ENCODE measurements around the gene IL25. TPM values are rescaled to one million over a fixed set of nuclear protein-coding genes. Genes with fewer than 3 reads are reported as not detected.
"Not testable (repeated sequence)": the region's sequence is repeated elsewhere in the genome, so short reads cannot be mapped to it uniquely, and the experiment has no call there.

The IL25 gene

DNA sequence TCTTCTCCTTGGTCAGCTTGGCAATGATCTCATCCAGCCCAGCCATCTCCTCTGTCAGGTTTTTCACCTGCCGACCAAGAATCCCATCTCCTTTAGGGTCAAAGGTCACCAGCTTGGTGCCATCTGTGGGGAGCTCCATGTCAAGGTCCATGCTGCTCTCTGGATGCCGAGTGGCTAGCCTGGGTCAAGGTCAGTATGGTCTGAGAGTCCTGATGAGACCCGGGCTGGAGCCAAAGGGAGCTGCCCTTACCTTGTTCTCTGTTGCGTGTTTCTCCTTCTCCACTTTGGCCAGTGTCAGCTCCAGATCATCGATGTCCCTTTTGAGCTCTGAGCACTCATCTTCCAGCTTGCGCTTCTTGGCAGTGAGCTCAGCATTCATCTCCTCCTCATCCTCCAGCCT is 51.0 kb downstream of the IL25 start:
- Histone ChIP-seq H3K9me3 (ENCODE audit: control insufficient read depth, low read length) (peaks cover 3% of the 10 kb centered on the region), H3K4me2 (ENCODE audit: low read length, poor library complexity, severe bottlenecking) (no peak overlapping the region), H2BK15ac (ENCODE audit: low read depth, poor library complexity, severe bottlenecking) (no peak overlapping the region), H2BK5ac (ENCODE audit: low read depth, low read length, poor library complexity, severe bottlenecking) (no peak overlapping the region), H3K4ac (ENCODE audit: low read depth in 1 of 2, low read length in 2 of 2) (no peak overlapping the region), H3K4me1 (ENCODE audit: control insufficient read depth, insufficient read depth, low read depth, low read length) (no peaks in the 10 kb centered on the region), H3K18ac (ENCODE audit: low read depth in 1 of 2, low read length in 2 of 2) (no peak overlapping the region), H3K4me3 (ENCODE audit: insufficient read depth in 1 of 2, low read depth in 1 of 2, low read length in 2 of 2) (no peak overlapping the region), H3K79me1 (replicated peaks; ENCODE audit: low read length, poor library complexity, severe bottlenecking) (no peaks in the 10 kb centered on the region), H3K27ac (ENCODE audit: low read length, poor library complexity, severe bottlenecking) (no peak overlapping the region), H4K8ac (ENCODE audit: low read length) (no peak overlapping the region), H3K36me3 (ENCODE audit: control insufficient read depth in 1 of 2, insufficient read depth in 2 of 2, low read depth in 1 of 2, low read length in 2 of 2) (no peaks in the 10 kb centered on the region), H3K27me3 (ENCODE audit: control insufficient read depth in 1 of 2, insufficient read depth in 1 of 2, low read length in 2 of 2) (peaks cover 36 to 60% of the 10 kb centered on the region in 2 experiments), H2BK120ac (ENCODE audit: low read depth, low read length) (no peak overlapping the region), H2BK12ac (ENCODE audit: low read length in 2 of 2) (no peak overlapping the region), H4K91ac (ENCODE audit: low read length) (no peak overlapping the region), H3K23ac (ENCODE audit: low read length in 2 of 2) (no peak overlapping the region), H2AK5ac (ENCODE audit: low read length, severe bottlenecking) (no peak overlapping the region), H2AFZ (ENCODE audit: low read depth, low read length) (no peak overlapping the region), H3K14ac (ENCODE audit: low read length in 2 of 2) (no peak overlapping the region), H3K9ac (ENCODE audit: low read length) (no peak overlapping the region)
- WGBS, result 79% methylated on average over 6 of the region's 6 CpGs
- DNase-seq, result no peak

DNA sequence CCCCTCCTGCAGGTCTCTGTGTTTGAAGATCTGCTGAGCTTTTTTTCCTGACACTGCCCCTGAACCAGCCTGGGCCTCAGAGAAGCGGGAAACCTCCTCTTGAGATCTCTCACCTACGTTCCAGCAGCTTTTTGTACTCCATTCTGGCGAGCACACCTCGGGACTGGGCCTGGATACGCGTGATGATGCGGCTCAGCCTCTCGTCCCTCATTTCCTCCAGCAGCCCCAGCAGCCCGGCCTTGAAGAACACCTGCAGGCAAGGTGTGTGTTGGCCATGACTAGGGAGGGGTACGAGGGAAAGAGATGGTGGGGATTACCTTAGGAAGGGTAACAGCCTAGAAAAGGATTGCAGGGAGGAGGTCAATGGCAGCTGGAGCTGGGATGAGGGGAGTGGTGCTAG is 52.6 kb downstream of the IL25 start:
- Histone ChIP-seq H4K8ac (ENCODE audit: low read length) (no peak overlapping the region), H3K14ac (ENCODE audit: low read length in 2 of 2) (no peak overlapping the region), H2BK5ac (ENCODE audit: low read depth, low read length, poor library complexity, severe bottlenecking) (no peak overlapping the region), H3K4me3 (ENCODE audit: insufficient read depth in 1 of 2, low read depth in 1 of 2, low read length in 2 of 2) (no peak overlapping the region), H3K4me1 (ENCODE audit: control insufficient read depth, insufficient read depth, low read depth, low read length) (no peaks in the 10 kb centered on the region), H3K23ac (ENCODE audit: low read length in 2 of 2) (no peak overlapping the region), H3K9me3 (ENCODE audit: control insufficient read depth, low read length) (peaks cover 3% of the 10 kb centered on the region), H3K36me3 (ENCODE audit: control insufficient read depth in 1 of 2, insufficient read depth in 2 of 2, low read depth in 1 of 2, low read length in 2 of 2) (no peaks in the 10 kb centered on the region), H3K4me2 (ENCODE audit: low read length, poor library complexity, severe bottlenecking) (no peak overlapping the region), H2BK15ac (ENCODE audit: low read depth, poor library complexity, severe bottlenecking) (no peak overlapping the region), H3K27me3 (ENCODE audit: control insufficient read depth in 1 of 2, insufficient read depth in 1 of 2, low read length in 2 of 2) (peaks cover 30 to 61% of the 10 kb centered on the region in 2 experiments), H2BK120ac (ENCODE audit: low read depth, low read length) (no peak overlapping the region), H3K18ac (ENCODE audit: low read depth in 1 of 2, low read length in 2 of 2) (no peak overlapping the region), H3K27ac (ENCODE audit: low read length, poor library complexity, severe bottlenecking) (no peak overlapping the region), H3K9ac (ENCODE audit: low read length) (no peak overlapping the region), H3K79me1 (replicated peaks; ENCODE audit: low read length, poor library complexity, severe bottlenecking) (no peaks in the 10 kb centered on the region), H3K4ac (ENCODE audit: low read depth in 1 of 2, low read length in 2 of 2) (no peak overlapping the region), H2BK12ac (ENCODE audit: low read length in 2 of 2) (no peak overlapping the region), H4K91ac (ENCODE audit: low read length) (no peak overlapping the region), H2AFZ (ENCODE audit: low read depth, low read length) (no peak overlapping the region), H2AK5ac (ENCODE audit: low read length, severe bottlenecking) (no peak overlapping the region)
- no peak for DNase-seq
- WGBS, result 75% methylated on average over 10 of the region's 10 CpGs

DNA sequence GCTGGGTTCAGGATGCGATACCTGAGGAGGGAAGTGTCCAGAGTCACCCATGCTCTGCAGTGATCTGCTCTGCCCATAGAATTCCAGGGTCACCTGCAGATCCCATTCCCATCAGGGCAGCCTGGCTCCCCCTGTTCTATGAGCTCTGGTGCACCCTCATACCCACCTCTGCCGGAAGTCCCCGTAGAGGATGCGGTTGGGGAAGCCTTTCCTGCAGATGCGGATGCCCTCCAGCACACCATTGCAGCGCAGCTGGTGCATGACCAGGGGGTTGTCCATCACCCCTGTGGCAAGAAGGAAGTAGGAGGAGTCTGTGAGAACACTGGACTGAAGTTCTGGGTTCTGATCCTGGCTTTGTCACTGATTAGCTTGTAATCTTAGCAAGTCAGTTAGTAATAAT is 53.2 kb downstream of the IL25 start:
- not testable (repeated sequence) for H3K9ac ChIP-seq (ENCODE audit: low read length); H3K23ac ChIP-seq (ENCODE audit: low read length in 2 of 2); H3K9me3 ChIP-seq (ENCODE audit: control insufficient read depth, low read length); H3K14ac ChIP-seq (ENCODE audit: low read length in 2 of 2); H3K4me3 ChIP-seq (ENCODE audit: insufficient read depth in 1 of 2, low read depth in 1 of 2, low read length in 2 of 2); H3K4me1 ChIP-seq (ENCODE audit: control insufficient read depth, insufficient read depth, low read depth, low read length); H3K4ac ChIP-seq (ENCODE audit: low read depth in 1 of 2, low read length in 2 of 2); H4K91ac ChIP-seq (ENCODE audit: low read length); H3K18ac ChIP-seq (ENCODE audit: low read depth in 1 of 2, low read length in 2 of 2); H2BK15ac ChIP-seq (ENCODE audit: low read depth, poor library complexity, severe bottlenecking); H2AFZ ChIP-seq (ENCODE audit: low read depth, low read length); H2BK5ac ChIP-seq (ENCODE audit: low read depth, low read length, poor library complexity, severe bottlenecking); H2BK120ac ChIP-seq (ENCODE audit: low read depth, low read length); H3K27ac ChIP-seq (ENCODE audit: low read length, poor library complexity, severe bottlenecking); H3K4me2 ChIP-seq (ENCODE audit: low read length, poor library complexity, severe bottlenecking); H4K8ac ChIP-seq (ENCODE audit: low read length); H2AK5ac ChIP-seq (ENCODE audit: low read length, severe bottlenecking); DNase-seq; H3K79me1 ChIP-seq (replicated peaks; ENCODE audit: low read length, poor library complexity, severe bottlenecking); H3K36me3 ChIP-seq (ENCODE audit: control insufficient read depth in 1 of 2, insufficient read depth in 2 of 2, low read depth in 1 of 2, low read length in 2 of 2); H2BK12ac ChIP-seq (ENCODE audit: low read length in 2 of 2)
- 86% methylated on average over 6 of the region's 6 CpGs for WGBS
- peaks cover 26 to 60% of the 10 kb centered on the region in 2 experiments for H3K27me3 ChIP-seq (ENCODE audit: control insufficient read depth in 1 of 2, insufficient read depth in 1 of 2, low read length in 2 of 2)

Small RNA genes within 50 kb of the gene (small RNA-seq; reads per million reads assigned to genes)
- gene MIR208A (ENCODE audit: low read depth) (not detected), gene MIR208B (ENCODE audit: low read depth) (not detected)

All from mesenchymal stem cell (in vitro differentiated cells and primary cell).